Cardiac fibroblast (primary cell): ENCODE results near the gene GK.
"Not testable (repeated sequence)": the region's sequence is repeated elsewhere in the genome, so short reads cannot be mapped to it uniquely, and the experiment has no call there.

ENCODE experiments used
- DNase-seq, 2 donors: peaks; one replicate each; pipeline versions ENCODE4 v3.0.0 to v3.0.0-alpha.2; 2010; ENCODE audit warnings: low read depth in 2 of 2
- H3K4me3 ChIP-seq, 2 donors: replicated peaks in 1 of 2; 1 replicate in 1 of 2; 2 replicates in 1 of 2; pipeline ENCODE4 v1.5.1; 2011; ENCODE audit warnings: low read depth in 2 of 2, low read length in 2 of 2, mild to moderate bottlenecking in 2 of 2, moderate library complexity in 1 of 2
- CTCF ChIP-seq: IDR thresholded peaks from one replicate; pipeline ENCODE4 v1.5.1; 2011; ENCODE audit warnings: low read depth, mild to moderate bottlenecking, low read length, inconsistent platforms

GK gene

GRCh38 chrX:30762755-30763154 lies 109.5 kb downstream of the GK start:
- DNase-seq = no peak
- no peak for TF ChIP-seq CTCF
- no peak overlapping the region for H3K4me3 ChIP-seq

- DNase-seq, H3K4me3 ChIP-seq: not testable (repeated sequence)
Observed at GRCh38 chrX:30773764-30774163, 120.5 kb downstream of the GK start.

- DNase-seq = no peak
- no peak overlapping the region for H3K4me3 ChIP-seq
- TF ChIP-seq CTCF = no peak
Observed at GRCh38 chrX:30777575-30777974, 124.4 kb downstream of the GK start.

- no peak overlapping the region for H3K4me3 ChIP-seq
- no peak for TF ChIP-seq CTCF
- DNase-seq = no peak
Observed at GRCh38 chrX:30779453-30780030, 126.3 kb downstream of the GK start.
